ENCODE measurements around the gene BSN.

Gene BSN

DNA sequence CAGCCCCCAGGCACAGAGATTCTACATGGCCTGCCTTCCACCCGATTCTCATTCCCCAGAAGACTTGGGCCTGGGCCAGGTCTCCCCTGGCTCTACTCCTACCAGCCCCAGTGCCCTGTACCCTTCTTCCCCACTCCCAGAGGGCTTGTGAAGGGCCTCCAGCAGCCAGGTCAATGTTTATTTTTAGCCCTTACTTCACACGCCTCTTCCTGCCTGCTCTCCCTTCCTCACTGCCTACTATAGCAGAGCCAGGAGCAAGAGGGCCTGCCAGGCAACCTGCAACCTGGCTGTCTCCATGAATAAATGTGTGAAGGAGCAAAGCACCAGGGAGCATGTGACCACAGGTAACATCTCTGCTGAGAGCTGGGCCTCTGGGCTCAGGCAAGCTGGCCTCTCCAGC, 93.5 kb downstream of the BSN start:
- TF ChIP-seq CTCF (IDR thresholded peaks at IDR 0.05; ENCODE audit: borderline replicate concordance, insufficient read depth, low read depth, low read length): no peak

DNA sequence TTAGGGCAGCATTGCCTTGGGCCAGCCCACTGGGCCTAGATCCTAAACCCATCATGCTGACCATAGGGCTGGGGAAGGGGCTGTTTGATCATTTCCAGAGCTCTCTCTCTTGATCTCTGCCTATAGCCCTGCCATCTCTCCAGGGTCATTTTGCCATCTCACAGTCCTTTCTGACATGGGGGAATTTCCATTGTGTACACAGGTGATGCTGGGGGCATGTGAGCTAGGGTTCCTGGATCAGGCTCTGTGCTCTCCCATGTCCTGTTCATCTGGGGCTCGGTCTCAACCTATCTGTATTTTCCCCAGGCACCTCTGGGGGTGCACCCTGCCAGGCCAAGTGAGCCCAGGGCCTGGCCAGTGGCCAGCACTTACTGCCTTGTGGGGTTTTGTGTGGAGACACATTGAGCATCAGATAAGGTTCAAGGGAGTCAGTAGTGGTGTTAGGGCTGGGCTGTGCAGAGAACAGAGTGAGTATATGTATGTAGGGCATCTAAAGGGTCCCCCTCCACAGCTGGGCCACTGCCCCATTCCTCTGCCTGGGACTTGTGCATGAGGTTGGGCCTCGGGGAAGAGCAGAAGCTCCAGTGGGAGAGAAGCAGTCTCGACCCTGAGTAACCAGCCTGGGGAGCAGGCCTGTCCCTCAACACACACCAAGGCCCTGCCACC, 94.2 kb downstream of the BSN start:
- TF ChIP-seq CTCF (IDR thresholded peaks at IDR 0.05; ENCODE audit: borderline replicate concordance, insufficient read depth, low read depth, low read length): no peak
- no peak overlapping the region for H3K4me3 ChIP-seq (ENCODE audit: low read depth, low read length)

More for the DNA sequence above, 93.5 kb downstream of the BSN start:
- no peak overlapping the region for H3K4me3 ChIP-seq (ENCODE audit: low read depth, low read length)

- no peak overlapping the region for H3K4me3 ChIP-seq (ENCODE audit: low read depth, low read length)
- no peak for TF ChIP-seq CTCF (IDR thresholded peaks at IDR 0.05; ENCODE audit: borderline replicate concordance, insufficient read depth, low read depth, low read length)
These were observed 95.3 kb downstream of the BSN start for GRCh38 chr3:49649576-49649975.

GRCh38 chr3:49650177-49650576, 95.9 kb downstream of the BSN start:
- H3K4me3 ChIP-seq (ENCODE audit: low read depth, low read length): no peak overlapping the region
- TF ChIP-seq CTCF (IDR thresholded peaks at IDR 0.05; ENCODE audit: borderline replicate concordance, insufficient read depth, low read depth, low read length): no peak

GRCh38 chr3:49650637-49651036, 96.4 kb downstream of the BSN start:
- no peak for TF ChIP-seq CTCF (IDR thresholded peaks at IDR 0.05; ENCODE audit: borderline replicate concordance, insufficient read depth, low read depth, low read length)
- no peak overlapping the region for H3K4me3 ChIP-seq (ENCODE audit: low read depth, low read length)

GRCh38 chr3:49652218-49652902, 98.1 kb downstream of the BSN start:
- no peak for TF ChIP-seq CTCF (IDR thresholded peaks at IDR 0.05; ENCODE audit: borderline replicate concordance, insufficient read depth, low read depth, low read length)
- H3K4me3 ChIP-seq (ENCODE audit: low read depth, low read length): no peak overlapping the region

GRCh38 chr3:49652903-49653415, 98.7 kb downstream of the BSN start:
- H3K4me3 ChIP-seq (ENCODE audit: low read depth, low read length): no peak overlapping the region
- no peak for TF ChIP-seq CTCF (IDR thresholded peaks at IDR 0.05; ENCODE audit: borderline replicate concordance, insufficient read depth, low read depth, low read length)
